RWPE1 (cell line): Measurements from ENCODE around the gene TES.

Experiments used
- CTCF ChIA-PET: fragments of 350-600 bp; sonication (Branson Sonifier 250); formaldehyde crosslinking; extraction: SDS; loops from one replicate; lab custom pipeline; 2021; lab: Yijun Ruan, JAX
- POLR2A ChIA-PET: fragments of 400-600 bp; formaldehyde crosslinking; extraction: SDS; loops from one replicate; lab custom pipeline; 2020; ENCODE audit warnings: antibody characterized with exemption; ENCODE audit not compliant: low non-redundant PET; lab: Yijun Ruan, JAX
- DNase-seq: peaks from one replicate; pipeline ENCODE4 v3.0.0; 2012; ENCODE audit warnings: low spot score
- H3K27ac ChIP-seq: fragments of 450-650 bp; 2 replicates; pipeline ENCODE4 v1.5.1; 2017
- TF ChIP-seq, protein P1 (sequence below): fragments of 450-650 bp; conservative IDR thresholded peaks from 2 replicates; pipeline ENCODE4 v1.5.1; 2017; ENCODE audit warnings: low read depth, mild to moderate bottlenecking

TES gene

DNA sequence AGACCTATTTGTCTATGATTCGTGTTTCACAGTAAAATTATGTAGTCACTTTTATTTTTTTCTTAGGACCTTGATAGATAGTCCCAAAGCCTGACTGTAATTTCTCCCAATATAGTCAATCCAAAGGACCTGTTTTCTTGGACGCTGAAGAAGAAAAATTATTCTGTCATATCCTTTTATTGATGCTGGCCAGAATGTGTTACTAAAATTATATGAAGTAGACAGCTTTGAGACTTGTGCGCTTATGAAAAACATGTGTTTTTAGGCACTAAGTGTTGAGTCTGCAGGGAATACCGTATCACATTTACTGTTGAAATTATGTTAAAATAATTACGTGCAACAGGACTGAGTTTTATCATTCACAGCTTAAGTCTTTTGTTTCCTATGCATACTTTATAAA, 17.9 kb downstream of the TES start:
- TF ChIP-seq, protein P1, sequence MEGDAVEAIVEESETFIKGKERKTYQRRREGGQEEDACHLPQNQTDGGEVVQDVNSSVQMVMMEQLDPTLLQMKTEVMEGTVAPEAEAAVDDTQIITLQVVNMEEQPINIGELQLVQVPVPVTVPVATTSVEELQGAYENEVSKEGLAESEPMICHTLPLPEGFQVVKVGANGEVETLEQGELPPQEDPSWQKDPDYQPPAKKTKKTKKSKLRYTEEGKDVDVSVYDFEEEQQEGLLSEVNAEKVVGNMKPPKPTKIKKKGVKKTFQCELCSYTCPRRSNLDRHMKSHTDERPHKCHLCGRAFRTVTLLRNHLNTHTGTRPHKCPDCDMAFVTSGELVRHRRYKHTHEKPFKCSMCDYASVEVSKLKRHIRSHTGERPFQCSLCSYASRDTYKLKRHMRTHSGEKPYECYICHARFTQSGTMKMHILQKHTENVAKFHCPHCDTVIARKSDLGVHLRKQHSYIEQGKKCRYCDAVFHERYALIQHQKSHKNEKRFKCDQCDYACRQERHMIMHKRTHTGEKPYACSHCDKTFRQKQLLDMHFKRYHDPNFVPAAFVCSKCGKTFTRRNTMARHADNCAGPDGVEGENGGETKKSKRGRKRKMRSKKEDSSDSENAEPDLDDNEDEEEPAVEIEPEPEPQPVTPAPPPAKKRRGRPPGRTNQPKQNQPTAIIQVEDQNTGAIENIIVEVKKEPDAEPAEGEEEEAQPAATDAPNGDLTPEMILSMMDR: no peak
- DNase-seq: no peak
- POLR2A ChIA-PET: no interaction called here
- CTCF ChIA-PET: interaction anchor here (0.7 kb wide), 1 partner anchor 49 kb away, joined by 5 read pairs; no protein-coding TSS in a partner anchor
- no peak overlapping the region for H3K27ac ChIP-seq

DNA sequence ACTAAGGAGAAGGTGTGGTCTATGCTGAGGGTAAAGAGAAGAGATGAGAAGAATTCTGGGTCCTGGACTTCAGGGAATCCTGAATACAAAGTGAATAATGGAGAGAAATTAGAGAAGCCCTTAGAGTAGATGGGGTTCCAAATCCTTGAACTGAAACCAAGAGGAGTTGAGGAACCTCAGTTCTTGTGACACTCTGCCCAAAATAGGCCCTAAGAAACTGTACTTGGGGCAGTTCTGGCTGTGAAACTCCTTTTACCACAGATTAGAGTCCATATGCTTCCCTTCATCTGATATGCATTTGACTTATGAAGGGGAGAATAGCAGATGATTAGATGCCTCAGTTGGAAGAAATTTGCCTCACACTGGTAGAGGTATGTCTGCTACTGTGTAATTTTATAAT, 19.0 kb downstream of the TES start:
- H3K27ac ChIP-seq: no peak overlapping the region
- CTCF ChIA-PET: no interaction called here
- DNase-seq: no peak
- TF ChIP-seq, protein P1: no peak
- POLR2A ChIA-PET: no interaction called here

DNA sequence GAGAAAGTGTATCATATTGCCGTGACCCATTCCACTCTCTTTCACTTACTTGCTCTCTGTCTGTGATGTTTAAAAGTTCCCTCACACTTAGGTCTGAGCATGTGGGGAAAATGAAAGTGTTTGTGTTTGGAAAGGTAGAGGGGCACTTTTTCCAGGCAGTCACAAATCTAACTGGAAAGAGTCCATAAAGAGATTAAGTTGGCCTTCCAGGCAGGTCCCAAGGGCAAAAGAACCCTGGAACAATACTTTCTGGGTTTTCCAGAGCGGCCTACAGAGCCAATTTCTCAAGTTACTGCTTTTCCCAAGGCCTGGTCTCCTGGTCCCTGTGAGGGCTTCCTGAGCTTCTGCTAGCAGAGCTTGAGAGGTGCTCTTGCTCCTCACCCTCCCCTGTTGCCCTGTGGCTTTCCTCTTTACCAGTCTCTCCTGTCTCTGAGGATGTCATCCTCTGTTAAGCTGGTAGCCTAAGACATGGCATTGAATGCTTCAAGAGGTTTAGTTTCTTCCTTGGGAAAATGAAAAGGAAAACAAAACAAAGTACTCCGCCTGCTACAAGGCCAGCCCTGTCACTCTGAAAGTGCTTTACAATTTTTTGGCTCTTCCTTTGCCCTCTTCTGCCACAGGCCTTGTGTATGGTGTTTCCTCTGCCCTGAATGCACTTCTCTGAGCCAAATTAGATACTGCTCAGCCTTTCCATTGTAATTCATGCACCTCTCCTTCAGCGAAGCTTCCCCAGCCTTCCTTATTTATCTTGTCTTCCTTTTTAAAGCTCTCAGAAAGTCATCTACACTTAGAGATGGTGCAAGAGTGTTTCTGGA, 20.1 kb downstream of the TES start:
- DNase-seq: no peak
- ChIA-PET POLR2A (no interaction called here), CTCF (interaction anchor here (1.1 kb wide), 1 partner anchor 50 kb away, joined by 4 read pairs; no protein-coding TSS in a partner anchor)
- H3K27ac ChIP-seq: peak overlapping the region; percentile 57
- TF ChIP-seq, protein P1: no peak

DNA sequence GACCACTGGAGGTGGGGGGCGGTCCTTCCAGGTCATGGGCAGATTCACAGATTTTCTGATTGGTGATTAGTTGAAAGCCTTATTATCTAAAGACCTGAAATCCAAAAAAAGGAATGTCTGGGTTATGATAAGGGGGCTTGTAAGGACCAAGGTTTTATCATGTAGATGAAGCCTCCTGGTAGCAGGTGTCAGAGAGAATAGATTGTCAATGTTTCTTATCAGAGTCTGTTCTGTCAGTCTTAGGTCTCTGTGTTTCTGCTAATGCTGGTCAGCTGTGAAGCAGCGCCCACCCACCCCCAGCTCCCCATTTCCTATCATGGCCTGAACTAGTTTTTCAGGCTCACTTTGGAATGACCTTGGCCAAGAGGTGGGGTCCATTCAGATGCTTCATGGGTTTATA, 21.2 kb downstream of the TES start:
- DNase-seq: no peak
- POLR2A ChIA-PET: no interaction called here
- TF ChIP-seq, protein P1: no peak
- peak overlapping the region; percentile 18; the same call in 1 of the 2 replicates for H3K27ac ChIP-seq
- CTCF ChIA-PET: interaction anchor here (1.1 kb wide), 1 partner anchor 51 kb away, joined by 4 read pairs; no protein-coding TSS in a partner anchor

DNA sequence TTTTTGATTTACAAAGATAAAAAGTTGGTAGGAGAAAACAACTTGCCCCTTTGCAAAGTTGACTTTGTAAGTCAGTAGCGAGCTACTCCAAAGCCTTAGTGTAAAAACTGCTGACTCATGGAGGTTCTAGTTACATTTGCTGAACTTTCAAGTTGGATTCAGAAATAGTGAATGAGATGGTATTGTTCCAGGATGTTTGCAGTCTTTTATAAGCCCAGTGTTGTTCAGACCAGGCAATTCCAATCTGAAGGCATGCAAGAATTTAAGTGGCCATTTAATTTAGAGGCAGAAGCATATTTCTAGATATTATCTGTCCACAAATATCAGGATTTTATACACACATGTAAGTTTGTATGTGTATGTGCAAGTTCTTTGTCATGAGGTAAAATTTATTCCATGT, 21.6 kb downstream of the TES start:
- ChIA-PET POLR2A (no interaction called here), CTCF (interaction anchor here (0.5 to 0.6 kb wide), 2 partner anchors 504 to 1249 kb away, joined by 3 to 4 read pairs; no protein-coding TSS in a partner anchor)
- no peak for DNase-seq
- TF ChIP-seq, protein P1: no peak
- H3K27ac ChIP-seq: peak overlapping the region; percentile 18; the same call in 1 of the 2 replicates

DNA sequence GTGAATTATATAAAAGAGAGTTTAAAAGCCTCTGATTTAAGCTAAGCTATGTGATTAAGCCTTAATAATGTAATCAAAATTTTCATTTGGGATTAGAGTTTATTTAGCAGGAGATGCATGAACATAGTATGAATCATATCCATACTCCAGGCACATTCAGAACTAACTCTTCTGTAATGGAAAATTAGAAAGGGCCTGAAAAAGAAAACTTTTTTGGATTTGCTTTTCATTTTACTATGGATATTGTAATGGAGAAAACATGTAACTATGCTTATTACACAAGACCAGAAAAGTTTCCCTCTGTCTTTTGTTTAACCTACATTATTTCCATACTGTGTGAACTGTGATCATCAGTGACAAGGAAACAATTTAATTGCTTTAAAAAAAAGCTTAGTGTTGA, 22.0 kb downstream of the TES start:
- TF ChIP-seq, protein P1: no peak
- CTCF ChIA-PET: interaction anchor here (0.5 to 0.6 kb wide), 3 partner anchors 294 to 1250 kb away, joined by 3 to 4 read pairs (median 4); no protein-coding TSS in a partner anchor
- POLR2A ChIA-PET: no interaction called here
- no peak overlapping the region for H3K27ac ChIP-seq
- DNase-seq: no peak
